GM12892 (cell line): ENCODE data around the gene MGMT.

Experiments
- DNase-seq: peaks from one replicate; pipeline ENCODE4 v3.0.0; 2011; ENCODE audit not compliant: insufficient read length
- FAIRE-seq: peaks from 2 replicates; lab custom pipeline; 2011; peaks lifted over from hg19 to GRCh38; lab: Jason Lieb, UNC
- POLR2A ChIP-seq: IDR thresholded peaks from 2 replicates; pipeline ENCODE4 v1.6.1; 2011; ENCODE audit warnings: low read depth, low read length, control low read depth
- POLR2AphosphoS5 ChIP-seq: IDR thresholded peaks from 2 replicates; pipeline ENCODE4 v1.6.1; 2011; ENCODE audit warnings: low read depth, low read length, control low read depth
- TAF1 ChIP-seq: IDR thresholded peaks from 2 replicates; pipeline ENCODE4 v1.6.1; 2011; ENCODE audit warnings: low read depth, mild to moderate bottlenecking, control low read depth, low read length, borderline replicate concordance

MGMT gene

DNA sequence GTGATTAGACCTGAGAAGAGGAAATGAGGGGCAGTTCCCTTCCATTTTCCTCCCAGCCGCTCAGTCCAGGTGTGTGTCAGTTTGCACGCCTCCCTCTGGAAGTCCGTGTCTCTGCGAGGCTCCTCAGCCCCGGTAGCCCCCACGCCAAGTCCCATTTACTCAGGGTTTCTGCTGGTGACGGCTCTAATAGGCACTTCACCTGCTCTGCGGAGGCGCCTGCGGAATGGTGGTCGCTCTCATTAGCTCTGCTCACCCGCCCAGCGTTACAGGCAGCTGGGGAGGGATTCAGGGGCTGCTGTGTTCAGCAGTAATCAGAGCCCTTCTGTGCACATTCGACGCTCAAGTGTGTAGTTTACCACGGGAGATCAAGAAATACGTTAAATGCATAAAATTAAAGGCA, 179.9 kb downstream of the MGMT start:
- FAIRE-seq (no peak), DNase-seq (no peak)
- TF ChIP-seq POLR2AphosphoS5 (no peak), POLR2A (no peak), TAF1 (no peak)

DNA sequence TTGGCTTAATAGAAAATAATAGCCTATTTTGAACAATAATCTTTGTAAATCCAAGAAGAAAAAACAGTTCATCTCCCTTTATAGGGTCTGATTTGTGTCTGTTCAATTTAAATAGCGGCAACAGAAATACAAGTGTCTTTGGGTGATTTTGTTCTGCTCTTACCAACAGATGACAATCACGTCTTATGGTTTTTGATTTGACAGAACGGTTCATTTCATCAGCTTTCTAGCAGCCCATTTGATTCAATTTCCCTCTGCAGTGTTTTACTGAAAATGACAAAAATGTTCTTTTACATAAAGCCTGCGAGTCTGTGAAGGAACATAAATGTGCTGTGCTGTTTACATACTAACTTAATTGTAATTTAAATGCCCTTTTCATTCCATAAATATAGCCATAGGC, 180.5 kb downstream of the MGMT start:
- no peak for FAIRE-seq
- DNase-seq = no peak
- TF ChIP-seq POLR2A (no peak), POLR2AphosphoS5 (no peak), TAF1 (no peak)

DNA sequence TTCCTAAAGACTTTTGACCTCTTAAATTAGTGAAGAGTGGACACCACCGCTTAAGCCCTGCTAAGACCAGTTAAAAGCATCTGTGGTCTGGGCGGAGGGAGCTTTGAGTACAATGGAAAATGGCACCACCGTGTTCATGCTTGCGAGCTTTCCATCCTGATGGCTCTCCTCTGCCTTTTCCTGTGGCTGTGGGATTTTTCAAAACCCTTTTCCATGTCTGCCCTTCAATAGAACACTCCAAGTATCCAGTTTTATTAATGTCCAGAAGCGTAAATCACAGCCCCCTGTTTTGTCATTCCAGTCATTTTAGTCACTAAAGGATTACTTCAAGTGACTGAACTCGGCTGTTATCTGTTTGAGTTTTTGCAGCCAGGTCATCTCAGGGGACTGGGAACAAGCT, 181.8 kb downstream of the MGMT start:
- FAIRE-seq (no peak), DNase-seq (no peak)
- TF ChIP-seq TAF1 (no peak), POLR2A (no peak), POLR2AphosphoS5 (no peak)

DNA sequence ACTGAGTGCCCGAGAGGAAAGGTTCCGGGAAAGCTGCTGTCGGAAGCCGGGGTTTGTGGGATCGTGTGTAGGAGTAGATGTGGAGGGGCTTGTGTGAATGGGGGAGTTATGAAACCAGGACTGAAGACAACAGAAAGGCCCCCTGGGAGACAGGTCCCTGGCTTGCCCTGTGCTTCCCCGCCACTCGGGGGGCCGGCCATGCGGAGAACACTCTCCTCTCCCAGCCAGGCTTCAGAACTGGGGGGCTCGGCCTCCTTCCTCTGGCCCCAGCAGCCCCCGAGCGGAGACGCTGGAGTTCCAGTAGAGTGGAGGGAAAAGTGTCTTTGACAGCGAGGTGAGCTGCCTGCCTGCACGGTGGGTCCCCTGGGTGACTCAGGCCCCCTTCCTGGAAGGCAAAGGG, 185.0 kb downstream of the MGMT start:
- no peak for TF ChIP-seq POLR2AphosphoS5
- no peak for TF ChIP-seq TAF1
- no peak for TF ChIP-seq POLR2A
- no peak for FAIRE-seq
- DNase-seq = no peak

DNA sequence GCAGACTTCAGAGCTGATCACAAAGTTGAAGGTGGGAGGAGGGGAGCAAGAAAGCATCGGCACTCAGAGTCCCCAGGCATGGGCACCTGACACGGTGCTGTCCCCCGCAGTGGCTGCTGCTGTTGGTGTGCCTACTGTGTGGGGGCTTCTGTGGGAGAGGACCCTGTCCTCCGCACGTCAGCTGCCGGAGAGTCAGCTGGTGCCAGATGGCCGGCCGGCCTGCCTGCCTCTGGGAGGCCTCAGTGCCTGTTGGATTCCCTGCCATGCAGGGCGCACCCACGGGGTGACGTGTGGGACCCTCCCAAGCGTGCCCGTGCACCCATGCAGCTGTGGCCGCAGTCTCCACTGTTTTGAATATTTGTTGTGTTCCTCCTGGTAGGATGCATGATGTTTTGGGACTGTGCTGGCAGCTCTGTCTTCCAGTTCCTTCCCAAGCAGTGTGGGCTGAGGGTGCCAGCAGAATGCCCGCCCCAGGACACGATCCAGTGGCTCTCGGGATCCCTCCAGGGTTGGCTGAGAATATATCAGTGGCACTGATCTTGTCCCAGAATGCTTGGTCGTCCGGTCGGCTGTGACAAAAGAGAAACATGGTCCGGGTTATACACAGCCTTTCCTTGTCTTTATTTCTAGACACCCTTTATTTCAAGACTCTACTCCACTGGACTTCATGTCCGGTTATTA, 185.6 kb downstream of the MGMT start:
- DNase-seq (no peak), FAIRE-seq (no peak)
- no peak for TF ChIP-seq POLR2A
- no peak for TF ChIP-seq TAF1
- TF ChIP-seq POLR2AphosphoS5 = no peak

DNA sequence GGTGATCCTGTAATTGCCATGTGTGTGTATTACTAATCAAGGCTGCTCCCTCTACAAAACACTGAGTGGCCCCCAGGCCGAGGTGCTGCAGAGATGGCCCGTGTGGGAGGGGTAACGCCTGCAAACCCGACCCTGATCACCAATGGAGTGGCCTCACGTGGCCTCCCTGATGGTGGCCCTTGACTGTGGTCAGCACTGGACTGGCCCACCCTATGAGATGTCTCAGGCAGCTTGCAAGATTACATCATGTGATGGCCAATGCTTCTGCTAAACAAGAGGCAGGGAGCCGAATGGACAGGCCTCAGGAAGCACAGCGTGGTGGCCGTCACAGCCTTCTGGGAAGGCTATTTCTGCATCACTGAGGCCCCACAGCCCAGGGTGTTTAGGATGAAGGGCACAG, 186.4 kb downstream of the MGMT start:
- FAIRE-seq (no peak), DNase-seq (no peak)
- TF ChIP-seq TAF1 (no peak), POLR2AphosphoS5 (no peak), POLR2A (no peak)

DNA sequence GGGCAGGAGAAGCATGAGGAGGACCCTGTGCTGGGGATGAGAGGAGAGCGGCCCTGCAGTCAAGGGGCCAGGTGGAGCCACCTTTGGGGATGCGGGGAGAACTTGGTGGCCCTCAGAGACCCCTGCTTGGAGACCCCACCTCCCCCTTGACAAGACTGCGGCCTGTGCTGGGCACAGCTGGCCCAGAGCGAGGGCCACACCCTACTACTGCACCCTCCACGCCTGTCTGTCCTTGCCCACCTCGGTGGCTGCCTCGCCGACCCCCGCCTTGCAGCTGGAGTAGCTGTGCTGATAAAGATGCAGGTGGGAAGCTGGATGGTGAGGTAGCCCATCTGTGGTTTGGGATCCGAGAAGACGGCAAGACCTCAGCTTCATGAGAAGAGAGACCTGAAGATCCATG, 186.8 kb downstream of the MGMT start:
- no peak for TF ChIP-seq POLR2AphosphoS5
- TF ChIP-seq TAF1 = no peak
- no peak for TF ChIP-seq POLR2A
- DNase-seq (no peak), FAIRE-seq (no peak)

DNA sequence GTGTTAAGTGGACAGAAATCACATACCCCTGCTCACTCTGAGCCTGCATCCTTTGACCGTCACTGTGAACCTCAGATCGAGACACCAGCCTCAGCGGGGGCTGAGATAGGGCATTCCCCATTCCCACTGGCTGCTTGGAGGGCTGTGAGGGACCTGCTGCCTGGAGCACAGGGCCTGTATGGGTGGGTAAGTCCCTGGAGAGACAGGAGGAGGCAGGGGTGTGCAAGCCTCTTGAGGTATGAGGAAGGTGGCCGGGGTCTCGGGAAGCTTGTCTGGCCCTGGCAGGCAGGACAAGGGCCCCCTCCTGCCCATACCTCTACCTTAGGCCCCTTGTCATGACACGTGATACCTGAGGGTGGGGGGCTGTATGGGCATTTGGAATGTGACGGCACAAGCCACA, 187.4 kb downstream of the MGMT start:
- FAIRE-seq (no peak), DNase-seq (no peak)
- TF ChIP-seq POLR2A = no peak

DNA sequence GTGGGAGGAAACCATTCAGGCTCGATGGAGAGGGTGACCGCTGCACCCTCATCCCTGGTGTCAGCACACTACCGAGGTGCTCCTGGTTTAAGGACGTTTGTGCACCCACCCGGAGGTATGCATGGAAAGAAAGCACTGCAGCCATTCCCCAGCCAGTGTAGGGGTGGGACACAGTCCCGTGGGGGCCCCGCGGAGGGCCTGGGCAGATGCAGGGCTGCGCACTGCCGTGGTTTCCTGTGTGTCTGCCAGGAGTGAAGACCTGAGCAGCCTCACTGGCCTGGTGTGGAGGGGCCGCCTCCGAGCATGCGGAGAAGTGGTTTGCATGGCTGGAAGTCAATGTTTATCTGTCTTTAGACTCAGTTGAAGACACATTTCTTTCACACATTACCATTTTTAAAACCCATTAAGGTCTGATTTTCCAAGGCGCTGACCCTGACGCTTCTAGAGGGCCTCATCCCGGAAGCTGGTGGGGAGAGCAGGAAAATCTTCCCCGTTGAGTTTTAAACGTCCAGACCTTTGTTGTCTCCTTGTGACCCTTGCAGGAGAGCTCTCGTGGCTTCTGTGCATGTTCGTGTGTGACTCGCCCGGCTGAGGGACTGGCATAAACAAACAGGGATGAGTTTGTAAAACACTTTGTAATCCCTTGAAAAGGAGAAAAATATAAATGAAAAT, 188.1 kb downstream of the MGMT start:
- TF ChIP-seq POLR2AphosphoS5 (no peak), POLR2A (no peak), TAF1 (no peak)
- DNase-seq = no peak
- no peak for FAIRE-seq

DNA sequence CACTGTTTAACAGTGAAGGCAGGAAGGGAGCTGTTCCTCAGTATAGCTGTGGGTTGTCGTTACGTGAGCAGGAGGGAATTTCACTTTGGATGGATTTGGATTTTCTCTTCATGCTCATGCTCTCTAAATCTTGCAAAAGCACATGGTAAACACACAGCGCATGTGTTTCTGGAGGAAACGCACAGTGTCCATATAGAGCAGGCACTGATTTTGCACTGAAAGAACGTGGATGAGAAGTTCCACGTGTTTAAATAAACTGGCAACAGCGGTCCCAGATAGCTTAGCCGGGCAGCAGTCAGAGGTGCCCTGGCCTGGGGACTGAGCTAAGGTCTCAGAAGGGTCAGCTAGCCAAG, 188.6 kb downstream of the MGMT start:
- FAIRE-seq = no peak
- no peak for DNase-seq
- no peak for TF ChIP-seq POLR2AphosphoS5
- TF ChIP-seq TAF1 = no peak
- no peak for TF ChIP-seq POLR2A

DNA sequence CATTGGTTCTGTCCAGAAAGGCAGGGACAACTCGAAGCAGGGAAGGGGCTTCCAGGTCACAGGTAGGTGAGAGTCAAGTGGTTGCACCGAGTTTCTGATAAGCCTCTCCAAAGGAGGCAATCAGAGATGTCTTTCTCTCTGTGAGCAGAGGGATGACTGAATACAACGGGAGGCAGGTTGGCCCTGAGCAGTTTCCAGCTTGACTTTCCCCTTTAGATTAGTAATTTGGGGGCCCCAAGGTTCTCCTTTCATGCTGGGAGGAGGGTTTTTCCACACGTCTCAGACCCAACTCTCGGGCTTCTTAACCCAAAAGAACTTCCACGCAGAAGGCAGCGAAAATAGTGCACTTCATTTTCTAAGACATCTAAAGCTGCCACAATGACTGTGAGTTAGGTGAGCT, 189.6 kb downstream of the MGMT start:
- DNase-seq = no peak
- no peak for FAIRE-seq
- TF ChIP-seq POLR2AphosphoS5 (no peak), POLR2A (no peak), TAF1 (no peak)

DNA sequence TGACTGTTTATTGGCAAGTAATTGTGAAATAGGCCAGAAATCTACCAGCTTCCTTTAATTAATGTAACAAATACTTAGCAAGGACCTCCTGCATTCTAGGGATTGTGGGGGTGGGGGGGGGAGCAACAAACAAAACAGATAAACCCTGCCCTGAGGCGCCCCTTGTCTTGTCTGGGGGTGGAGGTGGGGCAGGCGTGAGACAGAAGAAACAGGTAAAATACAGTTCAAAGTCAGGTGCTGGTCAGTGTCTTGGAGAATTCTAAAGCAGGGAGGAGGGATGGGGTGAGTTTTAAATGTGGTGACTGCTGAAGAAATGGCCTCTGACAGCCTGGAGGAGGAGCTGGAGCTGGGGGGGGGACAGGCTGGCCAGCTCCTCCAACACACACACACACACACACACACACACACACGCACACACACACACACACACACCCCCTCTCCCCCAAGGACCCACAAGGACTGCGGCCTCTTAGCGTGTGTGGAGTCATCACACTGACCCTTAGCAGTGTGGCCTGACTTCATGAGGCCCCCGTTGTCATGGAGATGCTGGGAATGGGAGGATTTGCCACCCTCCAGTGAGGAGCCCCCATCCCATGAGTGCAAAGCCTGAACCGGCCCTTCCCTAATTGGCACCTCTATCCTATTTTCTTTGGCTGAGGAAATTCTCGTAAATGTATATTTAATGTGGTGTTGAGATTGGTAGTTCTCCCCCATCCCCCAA, 190.4 kb downstream of the MGMT start:
- FAIRE-seq (no peak), DNase-seq (no peak)
- no peak for TF ChIP-seq TAF1
- TF ChIP-seq POLR2AphosphoS5 = no peak
